Lung (tissue), 16 donors: ENCODE measurements around the gene PSMB5. TPM values are rescaled to one million over a fixed set of nuclear protein-coding genes. Genes with fewer than 3 reads are reported as not detected.

Experiments used
- ATAC-seq: fragments of 200-7000 bp; cut with Tn5 transposase; one replicate; pipeline ENCODE4 v1.9.1; 2020; ENCODE audit warnings: moderate number of reproducible peaks; ENCODE audit not compliant: insufficient read depth, low FRiP score
- DNase-seq, 3 donors: peaks; one replicate each; pipeline ENCODE4 v3.0.0-alpha.2; 2013 to 2017
- H3K27ac ChIP-seq, 2 donors: one replicate each; pipeline ENCODE4 v1.5.1; 2013; ENCODE audit warnings: mild to moderate bottlenecking in 2 of 2, moderate library complexity in 2 of 2, control low read depth in 1 of 2, inconsistent platforms in 1 of 2, low read depth in 1 of 2, low read length in 1 of 2
- H3K27me3 ChIP-seq, 3 donors: one replicate each; pipeline ENCODE4 v1.5.1; 2013; ENCODE audit warnings: low read length in 2 of 3; ENCODE audit not compliant: control insufficient read depth in 3 of 3, insufficient read depth in 3 of 3
- H3K36me3 ChIP-seq, 4 donors: one replicate each; pipeline ENCODE4 v1.5.1; 2013; ENCODE audit warnings: low read length in 4 of 4, mild to moderate bottlenecking in 1 of 4, moderate library complexity in 1 of 4; ENCODE audit not compliant: control insufficient read depth in 4 of 4, insufficient read depth in 4 of 4
- H3K4me1 ChIP-seq, 5 donors: one replicate each; pipeline ENCODE4 v1.5.1; 2013; ENCODE audit warnings: low read length in 5 of 5, mild to moderate bottlenecking in 2 of 5, moderate library complexity in 1 of 5; ENCODE audit not compliant: control insufficient read depth in 5 of 5, insufficient read depth in 5 of 5
- H3K4me3 ChIP-seq: one replicate; pipeline ENCODE4 v1.5.1; 2013; ENCODE audit warnings: mild to moderate bottlenecking, control low read depth, moderate library complexity
- H3K9ac ChIP-seq, 2 donors: one replicate each; pipeline ENCODE4 v1.5.1; 2013; ENCODE audit warnings: low read length in 2 of 2, control low read depth in 1 of 2; ENCODE audit not compliant: insufficient read depth in 1 of 2
- H3K9me3 ChIP-seq, 4 donors: one replicate each; pipeline ENCODE4 v1.5.1; 2013; ENCODE audit warnings: low read length in 3 of 4, mild to moderate bottlenecking in 1 of 4, moderate library complexity in 1 of 4; ENCODE audit not compliant: control insufficient read depth in 4 of 4, insufficient read depth in 3 of 4
- WGBS, 2 donors: extraction: QIAGEN DNeasy Blood & Tissue Kit; methylation state at CpG; one replicate each; pipeline ENCODE4 v1.1.7; 2013; 5-methylcytosine and 5-hydroxymethylcytosine counted together
- long read RNA-seq, 5 donors: transcript quantifications; one replicate each; lab custom pipeline, GENCODE V29; 2026
- polyA plus RNA-seq, 2 donors: library from polyadenylated mRNA; stranded (reverse); fragments of 200-250 nt; gene quantifications; one replicate each; pipeline ENCODE4 v1.2.1, GENCODE V29; 2013
- total RNA-seq, 2 donors: library from RNA; depleted of rRNA in 1 of 2; stranded (reverse); fragments of >200 nt in 1 of 2; gene quantifications; one replicate each; pipeline ENCODE4 v1.2.1, GENCODE V29; 2014 to 2021
- TF ChIP-seq, protein P1 (sequence below): IDR thresholded peaks from 2 replicates; pipeline ENCODE4 v1.5.1; 2012; ENCODE audit warnings: mild to moderate bottlenecking; ENCODE audit errors: control extremely low read depth, extremely low read depth
- donor health status: control.
- donor health status: control.
- donor health status: Bipolar disorder and iron deficiency.
- donor health status: healthy.
- donor health status: DM: yes; HTN: yes; CAD: no.

The PSMB5 gene
- 100 to 1,000 TPM in 1 of 2 donors, 10 to 100 TPM in 1; 64.8 to 107 TPM for total RNA-seq
- polyA plus RNA-seq: 100 to 1,000 TPM in 1 of 2 donors, 10 to 100 TPM in 1; 94.6 to 147 TPM
- long read RNA-seq, donor 1, transcript PSMB5-202 (3 exons, 1,294 nt): major isoform, 106 of 188 reads
- long read RNA-seq, donor 1, partial matches to known transcripts: 67 of 188 reads
- long read RNA-seq, donor 1, other reads (novel, unspliced or antisense): 5 of 188 reads
- long read RNA-seq, donor 2, transcript PSMB5-202 (3 exons, 1,294 nt): major isoform, 48 of 74 reads
- long read RNA-seq, donor 2, partial matches to known transcripts: 22 of 74 reads
- long read RNA-seq, donor 2, other reads (novel, unspliced or antisense): 0 of 74 reads
- long read RNA-seq, donor 3, transcript PSMB5-202 (3 exons, 1,294 nt): major isoform, 82 of 133 reads
- long read RNA-seq, donor 3, partial matches to known transcripts: 41 of 133 reads
- long read RNA-seq, donor 3, other reads (novel, unspliced or antisense): 6 of 133 reads
- long read RNA-seq, donor 4, transcript PSMB5-202 (3 exons, 1,294 nt): major isoform, 65 of 96 reads
- long read RNA-seq, donor 4, partial matches to known transcripts: 26 of 96 reads
- long read RNA-seq, donor 4, other reads (novel, unspliced or antisense): 0 of 96 reads
- long read RNA-seq, donor 5, transcript PSMB5-202 (3 exons, 1,294 nt): major isoform, 129 of 264 reads
- long read RNA-seq, donor 5, partial matches to known transcripts: 115 of 264 reads
- long read RNA-seq, donor 5, other reads (novel, unspliced or antisense): 17 of 264 reads

- H3K9me3 ChIP-seq: no peaks in the 10 kb centered on the region
- H3K27ac ChIP-seq: peak within 1 kb of the TSS; percentile 97 to 99
- WGBS, 2 donors: 0% methylated on average over 36 of the region's 36 CpGs
- peak within 1 kb of the TSS; percentile 96 for H3K4me3 ChIP-seq
- DNase-seq (peak; percentile 92 to 97 (median 97)), ATAC-seq (peak; percentile 97)
- peaks cover 4 to 15% (median 7%) of the 10 kb centered on the region in 4 donors for H3K36me3 ChIP-seq
- TF ChIP-seq, protein P1, sequence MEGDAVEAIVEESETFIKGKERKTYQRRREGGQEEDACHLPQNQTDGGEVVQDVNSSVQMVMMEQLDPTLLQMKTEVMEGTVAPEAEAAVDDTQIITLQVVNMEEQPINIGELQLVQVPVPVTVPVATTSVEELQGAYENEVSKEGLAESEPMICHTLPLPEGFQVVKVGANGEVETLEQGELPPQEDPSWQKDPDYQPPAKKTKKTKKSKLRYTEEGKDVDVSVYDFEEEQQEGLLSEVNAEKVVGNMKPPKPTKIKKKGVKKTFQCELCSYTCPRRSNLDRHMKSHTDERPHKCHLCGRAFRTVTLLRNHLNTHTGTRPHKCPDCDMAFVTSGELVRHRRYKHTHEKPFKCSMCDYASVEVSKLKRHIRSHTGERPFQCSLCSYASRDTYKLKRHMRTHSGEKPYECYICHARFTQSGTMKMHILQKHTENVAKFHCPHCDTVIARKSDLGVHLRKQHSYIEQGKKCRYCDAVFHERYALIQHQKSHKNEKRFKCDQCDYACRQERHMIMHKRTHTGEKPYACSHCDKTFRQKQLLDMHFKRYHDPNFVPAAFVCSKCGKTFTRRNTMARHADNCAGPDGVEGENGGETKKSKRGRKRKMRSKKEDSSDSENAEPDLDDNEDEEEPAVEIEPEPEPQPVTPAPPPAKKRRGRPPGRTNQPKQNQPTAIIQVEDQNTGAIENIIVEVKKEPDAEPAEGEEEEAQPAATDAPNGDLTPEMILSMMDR: no peak
- peaks cover 0 to 17% (median 10%) of the 10 kb centered on the region in 5 donors for H3K4me1 ChIP-seq
- no peaks in the 10 kb centered on the region for H3K27me3 ChIP-seq
- peak within 1 kb of the TSS; percentile 84 to 96 for H3K9ac ChIP-seq
Observed at GRCh38 chr14:23034498-23035302, at the start of gene PSMB5. PSMB5 (minus strand) TSS chr14:23034900; CDS start chr14:23034881, 19 bp downstream.

GRCh38 chr14:23080474-23080873, 45.8 kb upstream of the PSMB5 start:
- Histone ChIP-seq H3K9ac (no peak overlapping the region), H3K4me1 (no peaks in the 10 kb centered on the region), H3K27ac (no peak overlapping the region), H3K4me3 (no peak overlapping the region), H3K9me3 (no peaks in the 10 kb centered on the region), H3K27me3 (no peaks in the 10 kb centered on the region), H3K36me3 (peaks cover 40 to 70% (median 52%) of the 10 kb centered on the region in 4 donors)
- ATAC-seq: no peak
- no peak for DNase-seq
- TF ChIP-seq, protein P1: no peak
- 73 to 77% methylated on average over 1 of the region's 1 CpG for WGBS, 2 donors

DNA sequence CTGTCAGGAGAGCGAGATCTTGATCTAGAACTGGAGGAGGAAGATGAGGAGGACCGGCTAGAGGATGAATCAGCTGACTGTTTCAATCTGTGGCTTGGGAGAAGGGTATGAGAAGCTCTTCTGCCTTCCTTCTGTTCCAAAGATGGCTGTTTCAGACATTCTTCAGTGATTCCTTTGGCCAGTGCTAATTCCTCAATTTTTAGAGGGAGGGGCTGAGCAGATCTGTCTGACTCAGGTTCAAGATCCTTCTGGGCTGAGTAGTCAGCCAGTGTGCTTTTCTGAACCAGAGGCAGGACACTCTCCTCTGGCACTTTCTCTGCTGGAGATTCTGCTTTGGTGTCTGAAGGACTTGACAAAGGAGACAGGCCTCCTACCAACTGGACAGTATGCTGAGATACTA, 45.0 kb upstream of the PSMB5 start:
- H3K36me3 ChIP-seq: peaks cover 43 to 72% (median 52%) of the 10 kb centered on the region in 4 donors
- no peak overlapping the region for H3K9ac ChIP-seq
- H3K4me3 ChIP-seq: no peak overlapping the region
- DNase-seq (no peak), ATAC-seq (no peak)
- TF ChIP-seq, protein P1: no peak
- H3K4me1 ChIP-seq: no peaks in the 10 kb centered on the region
- 89 to 91% methylated on average over 2 of the region's 2 CpGs for WGBS, 2 donors
- no peaks in the 10 kb centered on the region for H3K27me3 ChIP-seq
- H3K9me3 ChIP-seq: no peaks in the 10 kb centered on the region
- peak overlapping the region in 1 of 2 donors; percentile 38 for H3K27ac ChIP-seq
